ENCODE measurements around the gene CIROP. TPM values are rescaled to one million over a fixed set of nuclear protein-coding genes. Genes with fewer than 3 reads are reported as not detected.

The CIROP gene
- total and polyA plus RNA-seq, 9 of the 15 experiments (the other 6 are each of a cell fraction or from before 2014, with no cell fraction given) = not detected

DNA sequence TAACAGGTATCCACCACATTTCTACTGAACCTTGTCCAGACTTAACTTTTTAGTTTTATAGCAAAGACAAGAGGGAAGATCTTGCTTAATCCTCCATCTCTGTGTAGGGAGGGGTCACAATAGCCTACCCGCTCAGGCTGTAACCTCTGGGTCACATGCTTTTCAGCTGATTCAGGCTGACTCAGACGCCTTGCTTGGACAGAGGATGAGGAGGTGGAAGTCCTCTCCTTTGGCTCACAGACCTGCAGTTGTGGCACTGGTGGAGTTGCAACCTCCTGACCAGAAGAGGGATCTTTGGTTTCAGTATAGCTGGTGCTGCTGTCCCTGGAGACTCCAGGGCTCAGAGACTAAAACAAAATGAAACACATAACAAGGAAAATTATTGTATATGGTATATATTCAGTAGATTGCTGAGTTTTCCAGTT lies 26.1 kb downstream of the CIROP start (continued):
- TF ChIP-seq ZNF592 (IDR thresholded peaks at IDR 0.05) = peak; percentile 90
- 0 out of 2 replicates have a peak, but pooled peaks have one; percentile 31 for TF ChIP-seq MECOM (CRISPR knock-in tag; IDR thresholded peaks at IDR 0.05)
- no peak for TF ChIP-seq ZNF740 (CRISPR knock-in tag; IDR thresholded peaks at IDR 0.05)
- no peak for TF ChIP-seq ZNF740 (tag; IDR thresholded peaks at IDR 0.05)
- TF ChIP-seq ZNF583 (CRISPR knock-in tag; IDR thresholded peaks at IDR 0.05) = peak; percentile 74; the same call in 1 of the 2 replicates
- TF ChIP-seq RAD51 (IDR thresholded peaks at IDR 0.05; ENCODE audit: borderline replicate concordance, low read depth) = peak; percentile 89
- TF ChIP-seq, protein P1, sequence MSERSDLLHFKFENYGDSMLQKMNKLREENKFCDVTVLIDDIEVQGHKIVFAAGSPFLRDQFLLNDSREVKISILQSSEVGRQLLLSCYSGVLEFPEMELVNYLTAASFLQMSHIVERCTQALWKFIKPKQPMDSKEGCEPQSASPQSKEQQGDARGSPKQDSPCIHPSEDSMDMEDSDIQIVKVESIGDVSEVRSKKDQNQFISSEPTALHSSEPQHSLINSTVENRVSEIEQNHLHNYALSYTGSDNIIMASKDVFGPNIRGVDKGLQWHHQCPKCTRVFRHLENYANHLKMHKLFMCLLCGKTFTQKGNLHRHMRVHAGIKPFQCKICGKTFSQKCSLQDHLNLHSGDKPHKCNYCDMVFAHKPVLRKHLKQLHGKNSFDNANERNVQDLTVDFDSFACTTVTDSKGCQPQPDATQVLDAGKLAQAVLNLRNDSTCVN (CRISPR knock-in tag; IDR thresholded peaks at IDR 0.05) = no peak
- peak; percentile 45; the same call in 1 of the 2 replicates for TF ChIP-seq ZNF197 (CRISPR knock-in tag; IDR thresholded peaks at IDR 0.05; ENCODE audit: low read depth)
- TF ChIP-seq FOXA1 (IDR thresholded peaks at IDR 0.05; ENCODE audit: borderline replicate concordance) = no peak
- no peak for TF ChIP-seq ZBTB34 (CRISPR knock-in tag; IDR thresholded peaks at IDR 0.05)
- peak; percentile 74 for TF ChIP-seq BHLHE40 (IDR thresholded peaks at IDR 0.05; ENCODE audit: low read length)
- TF ChIP-seq JUN (IDR thresholded peaks at IDR 0.05; ENCODE audit: borderline replicate concordance, low read depth, low read length) = peak; percentile 91
- no peak for TF ChIP-seq JUN (CRISPR knock-in tag; IDR thresholded peaks at IDR 0.05; ENCODE audit: borderline replicate concordance)
- TF ChIP-seq MTA3 (IDR thresholded peaks at IDR 0.05; ENCODE audit: borderline replicate concordance) = peak; percentile 55; the same call in 1 of the 2 replicates
- TF ChIP-seq TAF9B (IDR thresholded peaks at IDR 0.05; ENCODE audit: partially characterized antibody) = peak; percentile 81
- TF ChIP-seq RAD21 (CRISPR knock-in tag; conservative IDR thresholded peaks at IDR 0.05 in 1 of 2, IDR thresholded peaks at IDR 0.05 in 1 of 2) = peak in 1 of 2 experiments; percentile 48; a peak in 3 of 4 replicates
- no peak for TF ChIP-seq YY1 (IDR thresholded peaks at IDR 0.05; ENCODE audit: borderline replicate concordance in 1 of 3, control insufficient read depth in 1 of 3, extremely low read depth in 1 of 3, insufficient read depth in 3 of 3, insufficient read length in 1 of 3, insufficient replicate concordance in 2 of 3, low read depth in 1 of 3, low read length in 2 of 3)
- TF ChIP-seq CTBP1 (IDR thresholded peaks at IDR 0.05; ENCODE audit: borderline replicate concordance) = peak; percentile 89
- peak; percentile 37; the same call in 1 of the 2 replicates for TF ChIP-seq CBFA2T2 (conservative IDR thresholded peaks at IDR 0.05)
- no peak for TF ChIP-seq ZNF79 (CRISPR knock-in tag; IDR thresholded peaks at IDR 0.05; ENCODE audit: low read depth)
- peak; percentile 68; the same call in 1 of the 2 replicates for TF ChIP-seq ATF7 (IDR thresholded peaks at IDR 0.05)

Data from K562 (cell line).